DND-41 (cell line): ENCODE measurements around the gene TXNDC5.

Source experiments
- EZH2 ChIP-seq: IDR thresholded peaks from 3 replicates; pipeline ENCODE4 v1.6.1; 2012; ENCODE audit warnings: borderline replicate concordance, low read depth, mild to moderate bottlenecking, moderate library complexity, low read length, inconsistent platforms; ENCODE audit not compliant: severe bottlenecking
- TF ChIP-seq, protein P1 (sequence below): IDR thresholded peaks from 2 replicates; pipeline ENCODE4 v1.5.1; 2012; ENCODE audit warnings: borderline replicate concordance, low read length, moderate library complexity, mild to moderate bottlenecking; ENCODE audit not compliant: poor library complexity, severe bottlenecking; ENCODE audit errors: extremely low read depth

DNA sequence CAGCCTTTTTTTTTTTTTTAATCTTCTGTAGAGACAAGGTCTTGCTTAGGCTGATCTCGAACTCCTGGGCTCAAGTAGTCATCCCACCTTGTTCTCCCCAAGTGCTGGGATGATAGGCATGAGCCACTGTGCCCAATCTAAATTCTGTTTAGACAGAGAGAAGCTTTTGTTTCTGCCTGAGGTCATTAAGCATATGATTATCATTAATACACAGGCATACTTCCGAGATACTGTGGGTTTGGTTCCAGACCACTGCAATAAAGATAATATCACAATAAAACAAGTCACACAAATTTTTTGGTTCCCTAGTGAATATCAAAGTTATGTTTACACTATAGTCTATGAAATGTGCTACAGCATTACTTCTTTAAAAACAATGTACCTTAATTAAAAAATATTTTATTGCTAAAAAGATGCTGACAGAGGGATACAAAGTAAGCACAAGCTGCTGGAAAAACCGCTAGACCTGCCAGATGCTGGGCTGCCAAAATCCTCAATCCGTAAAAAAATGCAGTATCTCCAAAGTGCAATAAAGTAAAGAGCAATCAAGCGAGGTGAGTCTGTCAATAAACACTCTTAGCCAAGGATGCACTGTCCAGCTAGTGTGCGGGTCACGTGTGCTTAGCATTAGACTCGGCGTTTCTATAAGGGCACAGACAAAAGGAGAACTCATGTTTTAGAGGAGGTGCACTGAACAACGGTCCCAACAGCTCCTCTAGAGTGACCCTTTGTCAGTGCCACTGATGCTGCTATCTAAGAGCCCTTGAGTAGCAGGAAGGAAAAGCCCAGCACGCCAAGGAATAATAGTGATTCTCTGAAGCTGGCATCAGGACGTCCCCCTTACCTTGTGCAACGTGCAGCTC is 16.1 kb downstream of the TXNDC5 start:
- TF ChIP-seq EZH2 = no peak
- TF ChIP-seq, protein P1, sequence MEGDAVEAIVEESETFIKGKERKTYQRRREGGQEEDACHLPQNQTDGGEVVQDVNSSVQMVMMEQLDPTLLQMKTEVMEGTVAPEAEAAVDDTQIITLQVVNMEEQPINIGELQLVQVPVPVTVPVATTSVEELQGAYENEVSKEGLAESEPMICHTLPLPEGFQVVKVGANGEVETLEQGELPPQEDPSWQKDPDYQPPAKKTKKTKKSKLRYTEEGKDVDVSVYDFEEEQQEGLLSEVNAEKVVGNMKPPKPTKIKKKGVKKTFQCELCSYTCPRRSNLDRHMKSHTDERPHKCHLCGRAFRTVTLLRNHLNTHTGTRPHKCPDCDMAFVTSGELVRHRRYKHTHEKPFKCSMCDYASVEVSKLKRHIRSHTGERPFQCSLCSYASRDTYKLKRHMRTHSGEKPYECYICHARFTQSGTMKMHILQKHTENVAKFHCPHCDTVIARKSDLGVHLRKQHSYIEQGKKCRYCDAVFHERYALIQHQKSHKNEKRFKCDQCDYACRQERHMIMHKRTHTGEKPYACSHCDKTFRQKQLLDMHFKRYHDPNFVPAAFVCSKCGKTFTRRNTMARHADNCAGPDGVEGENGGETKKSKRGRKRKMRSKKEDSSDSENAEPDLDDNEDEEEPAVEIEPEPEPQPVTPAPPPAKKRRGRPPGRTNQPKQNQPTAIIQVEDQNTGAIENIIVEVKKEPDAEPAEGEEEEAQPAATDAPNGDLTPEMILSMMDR = no peak
